Measurements from ENCODE around the gene NPAS3.

GRCh38 chr14:33849455-33849801 lies 910.7 kb downstream of the NPAS3 start:
- TF ChIP-seq CTCF (IDR thresholded peaks at IDR 0.05) (peak; percentile 45), ZFX (IDR thresholded peaks at IDR 0.05; ENCODE audit: borderline replicate concordance) (no peak)

Measured in 22Rv1 (cell line).